ENCODE data around the gene AMPD2.
"Not testable (repeated sequence)": the region's sequence is repeated elsewhere in the genome, so short reads cannot be mapped to it uniquely, and the experiment has no call there.

AMPD2 gene

DNA sequence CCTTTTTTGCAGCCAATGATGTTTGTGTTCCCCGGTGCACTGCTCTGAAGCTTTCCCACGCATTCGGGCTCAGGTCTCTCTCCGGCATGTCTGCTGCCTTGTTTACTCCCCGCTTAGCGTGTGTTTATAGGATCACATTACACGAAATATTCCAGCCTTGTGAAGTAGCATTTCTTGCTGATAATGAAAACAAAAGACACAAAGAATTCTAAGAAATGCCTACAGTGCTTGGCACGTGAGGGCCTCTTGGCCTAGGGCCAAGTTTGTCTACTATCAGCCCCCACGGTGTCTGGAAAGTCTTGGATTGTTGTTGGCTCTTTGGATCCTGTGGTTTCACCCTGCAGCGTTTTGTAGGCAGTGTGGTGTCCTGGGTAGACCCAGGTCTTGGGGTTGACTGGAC is 25.0 kb downstream of the AMPD2 start:
- H3K36me3 Mint-ChIP-seq: no peaks in the 10 kb centered on the region
- H3K27ac Mint-ChIP-seq: no peak overlapping the region
- H3K4me3 Mint-ChIP-seq: no peak overlapping the region
- H3K4me1 Mint-ChIP-seq (ENCODE audit: low read depth): peaks cover 3% of the 10 kb centered on the region
- H3K9me3 Mint-ChIP-seq (ENCODE audit: low read depth): no peaks in the 10 kb centered on the region
- peaks cover 2% of the 10 kb centered on the region for H3K27me3 Mint-ChIP-seq

DNA sequence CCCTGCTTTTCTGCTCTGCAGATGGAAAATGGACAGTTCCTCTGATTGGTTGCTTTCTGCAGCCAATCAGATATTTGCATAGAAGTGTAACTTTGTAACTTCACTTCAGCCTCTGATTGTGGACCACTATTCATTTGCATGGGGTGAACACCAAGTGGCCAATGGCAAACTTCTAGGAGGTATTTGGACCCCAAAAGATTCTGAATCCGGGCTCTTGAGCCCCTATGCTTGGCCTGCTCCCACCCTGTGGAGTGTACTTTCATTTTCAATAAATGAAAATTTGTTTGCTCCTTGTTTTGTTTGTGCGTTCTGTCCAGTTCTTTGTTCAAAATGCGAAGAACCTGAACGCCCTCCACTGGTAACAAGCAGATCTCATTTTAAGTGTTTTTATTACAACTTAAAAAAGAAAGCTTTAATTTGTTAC is 29.9 kb downstream of the AMPD2 start:
- no peak overlapping the region for H3K4me3 Mint-ChIP-seq
- peaks cover 1% of the 10 kb centered on the region for H3K4me1 Mint-ChIP-seq (ENCODE audit: low read depth)
- H3K36me3 Mint-ChIP-seq: no peaks in the 10 kb centered on the region
- no peaks in the 10 kb centered on the region for H3K9me3 Mint-ChIP-seq (ENCODE audit: low read depth)
- no peaks in the 10 kb centered on the region for H3K27me3 Mint-ChIP-seq
- H3K27ac Mint-ChIP-seq: no peak overlapping the region

DNA sequence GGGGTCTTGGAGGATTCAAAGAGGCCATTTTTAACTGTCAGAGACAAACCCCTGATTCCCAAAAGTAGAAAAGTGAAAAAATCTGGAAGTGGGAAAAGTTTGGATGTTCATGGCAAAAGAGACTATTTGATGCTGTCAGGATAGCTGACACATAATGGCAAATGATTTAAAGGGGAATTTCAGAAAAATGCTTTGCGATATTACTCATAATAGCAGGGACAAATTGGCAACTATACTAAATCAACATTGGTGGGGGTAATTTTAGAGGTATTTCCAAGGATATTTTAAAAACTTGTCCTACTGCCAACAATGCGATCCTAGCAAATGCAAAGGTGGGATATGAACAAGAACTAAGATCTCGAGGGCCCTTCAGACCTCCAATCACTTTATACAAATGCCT is 31.0 kb downstream of the AMPD2 start:
- H3K27me3 Mint-ChIP-seq: no peaks in the 10 kb centered on the region
- no peaks in the 10 kb centered on the region for H3K9me3 Mint-ChIP-seq (ENCODE audit: low read depth)

DNA sequence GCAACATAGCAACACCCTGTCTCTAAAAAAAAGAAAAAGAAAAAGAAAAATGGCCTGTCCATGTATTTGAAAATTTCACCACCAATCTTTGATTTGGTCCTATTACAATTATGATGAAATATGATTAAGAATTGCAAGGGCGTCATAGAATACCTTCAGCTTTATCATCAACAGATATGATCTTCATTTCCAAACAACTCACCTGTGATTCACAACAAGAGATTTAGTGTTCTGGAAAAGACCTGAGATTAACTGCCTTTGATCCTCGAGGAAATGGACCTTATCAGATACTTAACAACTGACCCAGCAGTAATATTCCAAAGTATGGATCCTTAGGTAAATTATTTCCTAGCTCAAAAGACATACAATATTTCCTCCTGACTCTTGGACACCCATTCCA is 32.8 kb downstream of the AMPD2 start:
- Mint-ChIP-seq H3K4me1 (ENCODE audit: low read depth) (peaks cover 22% of the 10 kb centered on the region), H3K27ac (no peak overlapping the region), H3K36me3 (no peaks in the 10 kb centered on the region), H3K9me3 (ENCODE audit: low read depth) (no peaks in the 10 kb centered on the region), H3K27me3 (no peaks in the 10 kb centered on the region), H3K4me3 (no peak overlapping the region)

More for the DNA sequence above, 31.0 kb downstream of the AMPD2 start:
- Mint-ChIP-seq H3K4me1 (ENCODE audit: low read depth) (peaks cover 10% of the 10 kb centered on the region), H3K27ac (no peak overlapping the region), H3K4me3 (no peak overlapping the region), H3K36me3 (no peaks in the 10 kb centered on the region)

DNA sequence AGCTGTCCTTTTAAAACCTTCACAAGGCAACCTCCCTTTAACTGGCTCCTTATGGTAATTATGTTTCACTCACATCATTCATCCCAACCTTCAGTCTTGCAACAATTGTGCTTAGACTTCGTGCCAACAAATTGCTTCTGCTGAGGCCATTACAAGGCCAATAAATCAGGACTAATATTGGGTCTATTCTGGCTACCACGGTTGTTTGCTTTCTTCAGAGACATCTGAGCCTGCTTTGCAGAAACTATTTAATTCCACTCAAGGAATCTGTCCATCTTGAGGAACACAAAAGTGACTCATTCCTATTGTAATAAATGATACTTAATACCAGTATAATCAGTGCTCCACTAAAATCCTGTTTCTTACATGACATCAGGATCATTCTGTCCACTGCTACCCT is 33.7 kb downstream of the AMPD2 start:
- H3K27ac Mint-ChIP-seq: no peak overlapping the region
- no peaks in the 10 kb centered on the region for H3K36me3 Mint-ChIP-seq
- no peak overlapping the region for H3K4me3 Mint-ChIP-seq
- no peaks in the 10 kb centered on the region for H3K9me3 Mint-ChIP-seq (ENCODE audit: low read depth)
- H3K27me3 Mint-ChIP-seq: no peaks in the 10 kb centered on the region
- peaks cover 24% of the 10 kb centered on the region for H3K4me1 Mint-ChIP-seq (ENCODE audit: low read depth)

DNA sequence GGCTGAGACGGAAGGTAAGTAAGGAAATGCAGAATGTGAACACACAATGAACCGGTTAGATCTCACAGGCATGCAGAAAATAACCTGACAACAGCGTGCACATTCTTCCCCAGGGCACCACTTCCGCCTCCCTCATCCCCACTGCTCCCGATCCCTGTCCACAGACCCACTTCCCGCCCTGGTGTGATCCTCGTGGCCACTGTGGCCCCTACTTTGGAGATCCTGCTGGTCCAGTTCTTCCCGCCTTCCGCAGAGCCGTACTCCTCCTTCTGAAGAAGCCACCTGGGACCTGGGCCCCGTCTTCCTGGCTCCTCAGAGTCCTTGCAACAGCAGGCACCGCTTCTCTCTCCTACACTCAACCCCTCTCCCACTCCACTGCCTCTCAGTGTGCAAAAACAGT is 34.9 kb downstream of the AMPD2 start:
- no peak overlapping the region for H3K27ac Mint-ChIP-seq
- no peaks in the 10 kb centered on the region for H3K36me3 Mint-ChIP-seq
- peak overlapping the region; percentile 42 for H3K4me3 Mint-ChIP-seq

DNA sequence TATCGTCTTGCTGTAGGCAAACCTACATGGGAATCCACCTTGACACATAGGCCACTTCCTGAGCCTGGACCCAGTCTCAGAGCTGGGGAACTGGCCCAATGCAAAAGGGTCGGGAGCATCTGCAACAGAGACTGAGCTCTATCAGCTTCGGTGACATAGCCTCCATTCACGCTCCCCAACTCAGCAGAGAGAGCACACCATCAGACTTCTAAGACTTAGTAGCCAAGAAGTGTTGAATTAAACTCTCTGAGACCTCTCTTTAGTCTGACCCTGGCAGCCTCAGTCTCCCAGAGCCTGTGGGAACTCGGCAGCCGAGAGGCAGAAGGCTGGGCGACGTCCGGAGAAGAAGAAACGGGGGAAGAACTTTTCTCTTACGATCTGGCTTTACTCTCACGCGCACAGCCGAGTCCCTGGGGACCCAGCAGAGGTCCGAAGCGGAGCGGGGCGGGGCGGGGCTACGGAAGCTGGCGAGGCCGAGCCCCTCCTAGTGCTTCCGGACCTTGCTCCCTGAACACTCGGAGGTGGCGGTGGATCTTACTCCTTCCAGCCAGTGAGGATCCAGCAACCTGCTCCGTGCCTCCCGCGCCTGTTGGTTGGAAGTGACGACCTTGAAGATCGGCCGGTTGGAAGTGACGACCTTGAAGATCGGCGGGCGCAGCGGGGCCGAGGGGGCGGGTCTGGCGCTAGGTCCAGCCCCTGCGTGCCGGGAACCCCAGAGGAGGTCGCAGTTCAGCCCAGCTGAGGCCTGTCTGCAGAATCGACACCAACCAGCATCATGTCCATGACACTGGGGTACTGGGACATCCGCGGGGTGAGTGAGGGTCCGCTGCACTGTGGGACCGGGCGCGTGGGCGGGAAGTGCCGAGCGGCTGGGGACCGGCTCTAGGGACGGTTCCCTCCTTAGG is 36.2 kb downstream of the AMPD2 start, which contains the start of gene GSTM4:
TSS of gene GSTM4 (plus strand) at position 485 of the 905 bp plus-strand sequence. CDS start at position 776, 291 bp downstream.
- Mint-ChIP-seq H3K4me1 (ENCODE audit: low read depth) (peaks cover 24% of the 10 kb centered on the region), H3K27ac (peak within 1 kb of the TSS; percentile 88), H3K9me3 (ENCODE audit: low read depth) (no peaks in the 10 kb centered on the region), H3K4me3 (peak within 1 kb of the TSS; percentile 94), H3K27me3 (no peaks in the 10 kb centered on the region), H3K36me3 (no peaks in the 10 kb centered on the region)

More for the DNA sequence above, 34.9 kb downstream of the AMPD2 start:
- Mint-ChIP-seq H3K9me3 (ENCODE audit: low read depth) (no peaks in the 10 kb centered on the region), H3K4me1 (ENCODE audit: low read depth) (peaks cover 24% of the 10 kb centered on the region), H3K27me3 (no peaks in the 10 kb centered on the region)

DNA sequence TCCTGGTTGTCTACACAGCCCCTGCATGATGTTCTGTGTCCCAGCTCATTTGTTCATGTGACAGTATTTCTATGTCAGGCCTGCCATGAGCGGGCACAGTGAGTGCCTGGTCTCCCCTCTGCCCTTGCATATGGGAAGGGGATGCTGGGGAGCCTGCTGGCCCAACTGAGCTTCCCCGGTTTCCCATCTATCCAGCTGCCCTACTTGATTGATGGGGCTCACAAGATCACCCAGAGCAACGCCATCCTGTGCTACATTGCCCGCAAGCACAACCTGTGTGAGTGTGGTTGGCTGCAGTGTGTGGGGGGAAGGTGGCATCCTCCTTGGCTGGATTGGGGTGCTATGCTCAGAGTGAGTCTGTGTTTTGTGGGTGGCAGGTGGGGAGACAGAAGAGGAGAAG is 37.8 kb downstream of the AMPD2 start:
- Mint-ChIP-seq H3K27ac (no peak overlapping the region), H3K36me3 (no peaks in the 10 kb centered on the region), H3K9me3 (ENCODE audit: low read depth) (no peaks in the 10 kb centered on the region), H3K27me3 (no peaks in the 10 kb centered on the region), H3K4me3 (peak overlapping the region; percentile 62), H3K4me1 (ENCODE audit: low read depth) (peaks cover 24% of the 10 kb centered on the region)

DNA sequence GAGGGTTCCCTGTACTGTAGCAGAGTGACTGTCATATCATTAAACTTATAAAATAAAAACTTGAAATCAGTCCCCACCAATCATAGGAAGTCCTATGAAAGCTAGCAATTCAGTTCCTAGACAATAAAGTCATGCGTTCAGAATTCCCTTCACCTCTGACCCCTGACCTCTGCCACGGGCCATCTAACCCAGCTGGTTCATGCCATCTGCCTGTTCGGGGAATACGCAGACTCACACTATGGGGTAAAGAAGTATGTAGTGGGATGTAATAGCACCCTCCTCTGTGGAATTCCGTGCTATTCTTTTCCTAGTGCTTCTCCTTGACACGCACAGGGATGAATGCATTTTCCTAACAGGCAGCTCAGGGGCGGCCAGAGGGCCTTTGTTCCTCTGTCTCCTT is 38.3 kb downstream of the AMPD2 start:
- Mint-ChIP-seq H3K27me3 (no peaks in the 10 kb centered on the region), H3K36me3 (no peaks in the 10 kb centered on the region), H3K27ac (no peak overlapping the region), H3K4me1 (ENCODE audit: low read depth) (peaks cover 24% of the 10 kb centered on the region), H3K4me3 (peak overlapping the region; percentile 62), H3K9me3 (ENCODE audit: low read depth) (no peaks in the 10 kb centered on the region)

DNA sequence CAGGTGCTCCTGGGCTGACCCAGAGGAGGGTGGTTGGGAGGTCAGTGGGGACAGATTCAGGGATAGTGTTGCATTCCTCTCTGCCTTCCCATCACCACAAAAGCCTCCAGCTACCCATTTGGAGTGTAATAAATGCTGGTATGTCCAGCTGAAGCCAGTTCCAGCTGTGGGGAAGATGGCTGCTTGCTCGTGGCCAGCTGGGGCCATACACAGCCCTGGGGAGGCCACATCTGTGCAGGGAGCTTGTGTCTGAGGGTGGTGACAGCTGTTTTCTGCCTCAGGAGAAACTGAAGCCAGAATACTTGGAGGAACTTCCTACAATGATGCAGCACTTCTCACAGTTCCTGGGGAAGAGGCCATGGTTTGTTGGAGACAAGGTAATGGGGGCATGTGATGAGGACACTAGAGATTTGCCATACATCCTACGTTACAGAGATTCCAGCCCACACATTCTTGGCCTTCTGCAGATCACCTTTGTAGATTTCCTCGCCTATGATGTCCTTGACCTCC is 39.0 kb downstream of the AMPD2 start:
- Mint-ChIP-seq H3K27ac (no peak overlapping the region), H3K4me3 (peak overlapping the region; percentile 35), H3K36me3 (no peaks in the 10 kb centered on the region)

DNA sequence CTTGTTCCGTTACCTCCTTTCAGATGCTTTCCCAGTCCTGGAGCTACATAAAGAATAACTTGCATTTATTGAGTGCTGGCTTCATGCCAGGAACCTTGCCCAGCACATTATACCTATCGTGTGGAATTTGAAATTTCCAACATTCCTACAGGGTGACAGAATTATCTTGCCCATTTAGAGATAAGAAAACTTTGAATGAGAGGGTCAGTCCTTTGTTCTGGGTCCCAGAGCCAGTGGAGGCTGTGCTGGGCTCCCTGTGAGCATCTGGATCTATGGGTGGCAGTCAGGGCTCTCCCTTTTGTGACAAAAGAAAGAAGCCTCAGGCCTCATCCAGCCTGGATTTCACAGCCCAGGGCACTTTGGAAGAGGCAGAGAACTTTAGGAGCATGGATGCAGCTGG is 39.5 kb downstream of the AMPD2 start:
- H3K27ac Mint-ChIP-seq: no peak overlapping the region

More for the DNA sequence above, 39.0 kb downstream of the AMPD2 start:
- Mint-ChIP-seq H3K27me3 (no peaks in the 10 kb centered on the region), H3K4me1 (ENCODE audit: low read depth) (peaks cover 22% of the 10 kb centered on the region), H3K9me3 (ENCODE audit: low read depth) (no peaks in the 10 kb centered on the region)

DNA sequence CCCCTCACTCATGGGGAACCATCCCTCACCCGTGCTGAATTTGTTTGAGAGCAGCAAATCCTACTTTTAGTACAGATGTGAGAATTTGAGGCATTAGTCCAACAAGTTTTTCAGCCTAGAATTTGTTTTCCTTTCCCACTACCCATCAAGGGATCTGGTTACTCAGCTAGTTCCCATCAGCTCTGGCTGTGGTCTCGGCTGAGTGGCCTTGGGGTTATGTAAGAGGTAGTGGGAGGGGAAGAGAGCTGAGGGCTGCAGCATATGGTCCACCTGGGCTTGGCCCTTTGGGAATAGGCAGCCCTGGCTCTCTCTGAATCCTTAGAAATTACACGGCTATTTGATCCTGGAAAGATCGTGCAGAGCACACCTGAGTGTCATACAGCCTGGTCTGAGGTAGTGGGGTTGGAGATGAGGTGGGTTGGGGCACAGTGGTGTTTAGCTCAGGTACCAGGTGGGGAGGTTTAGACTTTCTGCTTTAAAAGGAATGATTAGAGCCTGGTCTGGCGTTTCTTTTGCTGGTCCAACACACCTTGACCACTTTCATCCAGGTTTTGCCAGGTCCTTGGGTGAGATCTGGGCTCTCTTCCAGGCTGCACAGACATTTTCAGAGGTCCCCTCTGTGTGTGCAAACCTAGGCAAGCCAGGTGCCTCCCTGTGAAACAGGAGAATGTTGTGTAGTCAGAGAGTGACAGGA is 40.5 kb downstream of the AMPD2 start:
- Mint-ChIP-seq H3K9me3 (ENCODE audit: low read depth) (no peaks in the 10 kb centered on the region), H3K27me3 (no peaks in the 10 kb centered on the region), H3K36me3 (no peaks in the 10 kb centered on the region), H3K4me3 (no peak overlapping the region), H3K27ac (no peak overlapping the region), H3K4me1 (ENCODE audit: low read depth) (peaks cover 18% of the 10 kb centered on the region)

More for the DNA sequence above, 39.5 kb downstream of the AMPD2 start:
- Mint-ChIP-seq H3K36me3 (no peaks in the 10 kb centered on the region), H3K9me3 (ENCODE audit: low read depth) (no peaks in the 10 kb centered on the region), H3K27me3 (no peaks in the 10 kb centered on the region), H3K4me3 (no peak overlapping the region), H3K4me1 (ENCODE audit: low read depth) (peaks cover 22% of the 10 kb centered on the region)

DNA sequence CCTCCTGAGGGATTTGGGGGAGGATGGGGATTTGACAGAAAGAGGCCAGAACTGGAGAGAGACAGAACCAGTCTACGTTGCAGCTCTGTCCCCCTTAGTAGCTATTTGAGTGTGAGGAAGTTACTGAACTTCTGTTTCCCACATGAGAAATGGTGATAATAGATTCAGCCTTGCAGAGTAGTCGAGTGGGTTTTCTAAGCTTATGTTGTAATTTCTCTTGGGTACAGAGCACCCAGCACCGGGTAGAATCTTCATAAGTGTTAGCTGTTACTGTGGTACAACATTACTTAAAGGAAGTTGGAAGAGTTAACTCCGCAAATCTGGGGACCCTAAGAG is 41.0 kb downstream of the AMPD2 start:
- H3K27me3 Mint-ChIP-seq; H3K9me3 Mint-ChIP-seq (ENCODE audit: low read depth); H3K36me3 Mint-ChIP-seq; H3K27ac Mint-ChIP-seq; H3K4me3 Mint-ChIP-seq: not testable (repeated sequence)
- H3K4me1 Mint-ChIP-seq (ENCODE audit: low read depth): peaks cover 13% of the 10 kb centered on the region

DNA sequence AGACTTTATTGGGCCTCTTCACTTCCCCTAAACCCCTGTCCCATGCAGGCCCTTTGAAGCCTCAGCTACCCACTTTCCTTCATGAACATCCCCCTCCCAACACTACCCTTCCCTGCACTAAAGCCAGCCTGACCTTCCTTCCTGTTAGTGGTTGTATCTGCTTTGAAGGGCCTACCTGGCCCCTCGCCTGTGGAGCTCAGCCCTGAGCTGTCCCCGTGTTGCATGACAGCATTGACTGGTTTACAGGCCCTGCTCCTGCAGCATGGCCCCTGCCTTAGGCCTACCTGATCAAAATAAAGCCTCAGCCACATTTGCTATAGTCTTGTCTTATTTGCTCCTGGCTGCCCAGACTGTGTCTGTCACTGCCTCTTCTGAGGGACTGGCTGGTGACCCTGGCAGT is 41.8 kb downstream of the AMPD2 start:
- H3K9me3 Mint-ChIP-seq (ENCODE audit: low read depth): no peaks in the 10 kb centered on the region
- H3K4me3 Mint-ChIP-seq: no peak overlapping the region
- H3K27ac Mint-ChIP-seq: no peak overlapping the region
- no peaks in the 10 kb centered on the region for H3K27me3 Mint-ChIP-seq
- no peaks in the 10 kb centered on the region for H3K36me3 Mint-ChIP-seq
- peaks cover 8% of the 10 kb centered on the region for H3K4me1 Mint-ChIP-seq (ENCODE audit: low read depth)

DNA sequence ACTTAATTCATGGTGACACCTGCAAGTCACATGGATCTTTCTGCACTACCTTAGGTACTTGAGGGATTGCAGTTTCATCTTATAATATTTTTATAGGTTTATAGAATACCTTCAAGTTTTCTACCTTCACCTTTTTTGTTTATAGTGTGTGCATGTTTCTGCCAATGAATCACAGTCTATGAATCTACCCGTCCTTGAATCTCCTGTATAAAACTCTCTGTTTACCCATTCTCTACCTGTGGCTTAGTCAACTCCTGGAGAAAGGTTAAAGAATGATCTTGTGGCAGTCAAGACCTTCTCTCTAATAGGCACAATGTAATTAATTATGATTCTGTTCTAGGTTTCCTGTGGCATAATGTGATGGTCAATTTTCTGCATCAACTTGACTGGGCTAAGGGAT is 45.0 kb downstream of the AMPD2 start:
- Mint-ChIP-seq H3K4me3 (no peak overlapping the region), H3K9me3 (ENCODE audit: low read depth) (no peaks in the 10 kb centered on the region), H3K27ac (no peak overlapping the region), H3K36me3 (no peaks in the 10 kb centered on the region), H3K4me1 (ENCODE audit: low read depth) (peaks cover 14% of the 10 kb centered on the region), H3K27me3 (no peaks in the 10 kb centered on the region)
